HG03135 (cell line): ENCODE data around the gene CASZ1.

Source experiments
- ATAC-seq: cut with Tn5 transposase; IDR thresholded peaks from one replicate; pipeline ENCODE4 v1.9.1; 2021; ENCODE audit warnings: mild to moderate bottlenecking, moderate library complexity; ENCODE audit not compliant: unreplicated experiment

CASZ1 gene

GRCh38 chr1:10734375-10734774 lies 62.1 kb downstream of the CASZ1 start:
- ATAC-seq = no peak

GRCh38 chr1:10733474-10734366 lies 62.7 kb downstream of the CASZ1 start:
- no peak for ATAC-seq

DNA sequence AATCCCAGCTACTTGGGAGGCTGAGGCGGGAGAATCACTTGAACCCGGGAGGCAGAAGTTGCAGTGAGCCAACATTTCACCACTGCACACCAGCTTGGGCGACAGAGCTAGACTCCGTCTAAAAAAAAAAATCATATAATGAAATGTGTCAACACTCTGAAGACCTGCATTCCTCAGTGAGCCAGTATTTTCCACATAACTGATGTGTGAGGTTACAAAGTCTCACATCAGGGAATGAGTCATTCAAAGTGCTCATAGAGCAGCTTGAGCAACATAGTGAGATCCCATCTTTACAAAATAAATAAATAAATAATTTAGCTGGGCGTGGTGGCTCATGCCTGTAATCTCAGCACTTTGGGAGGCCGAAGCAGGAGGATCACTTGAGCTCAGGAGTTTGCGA lies 65.5 kb downstream of the CASZ1 start:
- no peak for ATAC-seq

GRCh38 chr1:10728595-10729410 lies 67.6 kb downstream of the CASZ1 start:
- ATAC-seq = no peak

GRCh38 chr1:10727751-10728232 lies 68.7 kb downstream of the CASZ1 start:
- no peak for ATAC-seq

DNA sequence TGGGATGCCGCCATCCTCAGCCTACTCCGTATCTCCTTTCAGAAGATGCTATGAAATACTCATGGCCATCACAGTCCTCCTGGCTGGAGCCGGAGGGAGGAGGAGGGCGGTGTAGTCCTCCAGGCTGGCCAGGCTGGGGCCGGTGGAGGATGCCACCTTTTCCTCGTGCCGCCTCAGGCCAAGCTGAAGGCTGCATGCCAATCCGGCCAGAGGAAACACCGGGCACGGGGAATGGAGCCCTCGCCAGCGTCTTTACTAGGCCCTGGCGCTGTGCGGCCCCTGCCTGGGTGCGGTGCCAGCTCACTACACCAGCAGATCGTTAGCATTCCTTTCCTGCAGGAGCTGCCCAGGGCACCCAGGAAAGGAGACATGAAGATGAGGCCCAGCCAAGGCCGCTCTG lies 70.1 kb downstream of the CASZ1 start:
- ATAC-seq = no peak

DNA sequence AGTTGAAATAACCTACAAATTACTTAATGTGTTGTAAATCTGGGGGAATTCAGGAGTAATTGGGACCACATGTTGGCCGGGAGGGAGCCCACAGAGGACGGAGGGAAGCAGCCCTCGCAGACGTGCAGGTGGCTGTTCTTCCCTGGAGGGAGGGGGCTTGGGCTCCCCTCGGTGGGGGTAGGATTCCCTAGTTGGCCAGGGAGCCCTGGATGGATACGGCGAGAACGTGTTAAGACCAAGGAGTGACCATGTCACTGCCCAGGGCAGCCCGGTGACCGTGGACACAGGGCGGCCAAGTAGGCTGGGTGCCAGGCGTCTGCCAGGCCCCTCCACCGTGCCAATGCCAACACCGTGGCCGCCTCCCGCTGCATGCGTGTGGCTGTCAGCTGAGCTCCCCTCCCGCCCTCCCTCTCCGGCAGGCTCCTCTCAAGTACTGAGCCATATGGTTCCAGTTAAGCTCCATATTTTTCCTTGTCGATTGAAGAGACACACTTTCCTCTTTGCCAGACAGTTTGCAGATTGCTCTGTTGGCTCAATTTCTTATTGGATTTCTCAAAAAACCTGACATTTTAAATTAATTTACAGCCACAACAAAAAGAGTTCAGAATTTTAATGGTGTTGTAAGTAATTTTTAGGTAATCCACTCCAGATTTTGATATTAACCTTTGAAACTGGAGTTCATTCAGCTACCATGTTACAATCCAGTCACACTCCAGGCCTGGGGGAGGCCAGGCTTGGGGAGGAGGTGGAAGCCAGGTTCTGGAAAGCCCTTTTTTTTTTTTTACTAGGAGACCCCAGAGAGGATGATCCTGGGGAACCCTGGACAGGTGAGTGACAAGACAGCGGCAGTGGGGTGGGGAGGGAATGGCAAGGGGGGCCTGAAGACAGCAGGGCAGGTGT lies 71.2 kb downstream of the CASZ1 start:
- ATAC-seq = no peak

GRCh38 chr1:10724511-10724910 lies 71.9 kb downstream of the CASZ1 start:
- ATAC-seq = no peak

DNA sequence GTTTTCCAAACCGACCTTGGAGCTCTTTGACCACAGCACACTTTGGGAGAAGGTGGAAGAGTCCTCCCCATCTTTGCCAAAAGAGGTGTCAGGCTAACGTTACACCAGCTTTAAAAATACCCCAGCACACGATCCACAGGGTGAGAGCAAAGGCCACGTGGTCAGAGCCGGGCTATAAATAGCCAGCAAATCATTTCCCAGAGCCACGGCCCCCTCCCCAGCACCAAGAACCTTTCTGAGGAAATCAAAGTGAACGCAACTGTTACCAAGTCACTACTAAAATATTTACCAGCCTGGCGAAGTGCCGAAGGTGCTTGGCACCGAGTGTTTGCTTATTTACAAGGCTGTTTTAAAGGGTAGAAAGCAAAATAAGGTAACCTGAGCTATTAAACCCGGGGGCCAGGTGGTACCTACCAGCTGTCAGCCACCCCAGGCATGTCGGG lies 72.4 kb downstream of the CASZ1 start:
- no peak for ATAC-seq

DNA sequence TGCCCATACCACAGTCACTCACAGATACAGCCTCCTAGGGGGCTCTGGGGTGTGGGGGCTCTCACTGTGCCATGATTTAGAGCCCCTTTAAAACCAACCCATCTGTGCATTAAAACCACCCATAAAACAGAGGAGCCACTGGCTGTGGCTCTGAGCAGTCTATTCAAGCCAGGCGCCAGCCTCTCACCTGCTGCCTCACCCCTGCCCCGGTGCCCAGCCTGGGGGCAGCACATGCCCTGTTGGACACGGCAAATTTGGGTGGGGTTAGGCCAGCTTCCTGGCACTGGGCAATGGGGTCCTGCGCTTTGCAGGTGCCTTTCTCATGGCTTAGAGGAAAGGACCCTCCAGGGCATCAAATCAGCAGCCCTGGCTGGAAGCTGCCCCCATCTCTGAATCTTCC lies 73.1 kb downstream of the CASZ1 start:
- no peak for ATAC-seq

DNA sequence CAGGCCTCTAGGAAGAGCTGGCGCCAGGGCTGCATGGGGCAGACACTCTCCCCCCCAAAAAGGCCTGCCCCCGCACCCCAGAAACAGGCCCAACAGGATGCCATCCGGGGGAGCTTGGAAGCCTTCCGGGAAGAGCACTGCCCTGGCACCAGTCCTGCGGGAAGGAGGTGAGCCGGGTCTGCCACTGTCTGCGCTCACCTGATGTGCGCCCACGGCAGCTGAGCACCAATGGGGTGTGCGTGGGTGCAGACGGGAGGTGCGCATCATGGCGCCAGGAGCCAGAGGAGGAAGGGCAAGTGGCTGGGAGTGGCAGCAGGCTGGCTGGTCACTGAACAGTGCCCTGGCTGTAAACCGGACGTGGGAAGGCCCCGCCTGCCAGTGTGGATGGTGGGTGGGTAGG lies 73.6 kb downstream of the CASZ1 start:
- no peak for ATAC-seq

DNA sequence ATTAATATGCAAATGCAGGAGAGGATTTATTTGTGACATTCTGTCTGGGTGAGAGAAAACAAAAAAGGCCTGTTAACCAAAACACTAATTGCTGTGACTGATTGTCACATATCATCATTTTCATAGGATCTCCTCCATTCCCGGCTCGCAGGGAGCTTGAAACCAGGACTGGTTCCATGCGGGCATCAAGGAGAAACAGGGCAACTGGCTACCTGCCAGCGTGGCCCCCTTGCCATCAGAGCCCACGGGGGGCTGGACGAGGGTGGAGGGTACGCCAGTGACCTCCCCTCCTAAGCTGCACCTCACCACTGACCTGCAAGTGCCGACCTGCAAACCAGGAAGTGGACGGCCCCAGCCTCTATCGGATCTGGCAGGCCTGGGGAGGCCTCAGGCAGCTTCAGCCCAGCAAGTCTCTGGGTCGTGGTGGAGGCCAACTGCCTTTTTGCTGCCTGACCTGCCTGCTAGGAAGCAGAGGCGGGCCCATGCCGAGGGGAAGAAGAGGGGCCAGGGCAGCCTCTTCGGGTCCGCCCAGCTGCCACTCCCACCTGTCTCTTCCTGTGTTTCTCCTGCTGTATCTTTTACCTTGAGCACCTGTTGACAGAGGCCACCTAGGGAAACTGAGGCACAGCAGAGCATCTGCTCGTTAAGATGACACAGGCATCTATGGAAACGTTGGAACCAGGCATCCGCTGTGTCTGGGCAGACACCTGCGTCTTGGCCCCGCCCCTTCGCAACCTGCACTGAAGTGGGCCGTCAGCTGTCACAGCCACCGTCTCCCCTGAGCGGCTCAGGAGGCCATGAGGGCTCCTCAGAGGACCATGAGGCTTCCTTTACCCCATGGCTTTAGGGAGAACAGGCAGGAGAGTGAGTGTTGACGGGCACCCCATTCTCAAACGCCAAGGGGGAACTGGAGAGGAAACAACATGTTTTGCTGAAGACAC lies 74.8 kb downstream of the CASZ1 start:
- no peak for ATAC-seq

DNA sequence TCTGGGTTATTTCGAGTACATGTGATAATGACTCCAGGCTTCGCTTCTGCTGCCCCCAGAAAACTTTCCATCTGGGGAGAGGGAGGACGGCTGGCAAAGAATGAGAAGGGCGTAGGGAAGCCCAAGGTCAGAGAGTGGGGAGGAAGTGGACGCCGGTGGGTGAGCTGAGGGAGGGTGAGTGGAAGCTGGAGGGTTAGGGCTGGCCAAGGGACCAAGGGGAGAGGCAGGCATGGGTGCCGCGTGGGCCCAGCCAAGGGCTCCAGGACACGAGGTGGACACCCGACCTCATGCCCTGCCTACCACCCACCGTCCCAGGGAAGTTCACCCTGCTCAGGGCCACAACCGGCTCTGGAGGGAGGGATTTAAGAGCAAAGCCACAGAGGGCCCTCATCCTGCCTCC lies 75.8 kb downstream of the CASZ1 start:
- ATAC-seq = no peak

GRCh38 chr1:10718083-10718415 lies 78.4 kb downstream of the CASZ1 start:
- no peak for ATAC-seq

- no peak for ATAC-seq
Observed at GRCh38 chr1:10717296-10718082, 79.0 kb downstream of the CASZ1 start.

GRCh38 chr1:10716840-10717239 lies 79.6 kb downstream of the CASZ1 start:
- no peak for ATAC-seq

GRCh38 chr1:10714337-10715114 lies 81.9 kb downstream of the CASZ1 start:
- ATAC-seq = no peak

- no peak for ATAC-seq
Observed at GRCh38 chr1:10713614-10714013, 82.8 kb downstream of the CASZ1 start.
